ENCODE results near the gene CAB39. TPM values are rescaled to one million over a fixed set of nuclear protein-coding genes. Genes with fewer than 3 reads are reported as not detected.

Gene CAB39
- total RNA-seq, 1 experiment from 2014 or later: 40.4 TPM

DNA sequence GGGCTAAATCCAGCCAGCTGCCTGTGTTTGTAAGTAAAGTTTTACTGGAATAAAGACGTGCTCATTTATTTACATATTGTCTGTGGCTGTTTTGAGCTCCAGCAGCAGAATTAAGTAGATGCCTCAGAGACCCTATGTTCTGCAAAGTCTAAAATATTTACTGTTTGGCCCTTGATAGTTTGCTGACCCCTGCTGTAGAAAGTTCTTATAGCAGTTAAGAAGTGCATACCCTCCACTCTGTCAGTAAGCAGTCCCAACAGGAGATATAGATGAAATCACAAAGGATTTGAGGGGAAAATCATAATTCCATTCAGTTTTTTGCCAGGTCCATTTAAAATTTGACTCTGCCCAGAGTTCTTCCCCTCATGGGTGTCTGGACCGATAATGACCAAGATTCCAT lies 102.0 kb downstream of the CAB39 start:
- POLR2A ChIA-PET: no interaction called here
- Mint-ChIP-seq H3K4me1 (ENCODE audit: low read depth, unreplicated experiment) (no peaks in the 10 kb centered on the region), H3K27ac (ENCODE audit: unreplicated experiment) (no peak overlapping the region), H3K27me3 (ENCODE audit: insufficient read depth, unreplicated experiment) (no peaks in the 10 kb centered on the region), H3K36me3 (ENCODE audit: insufficient read depth, unreplicated experiment) (peaks cover 21% of the 10 kb centered on the region), H3K9me3 (ENCODE audit: unreplicated experiment) (no peaks in the 10 kb centered on the region), H3K4me3 (ENCODE audit: unreplicated experiment) (no peak overlapping the region)
- H3K4me3 ChIP-seq (ENCODE audit: low read depth, low read length): no peak overlapping the region
- H3K27me3 ChIP-seq (replicated peaks; ENCODE audit: control insufficient read depth, insufficient read depth, low read length): no peaks in the 10 kb centered on the region; the same call in 1 of the 2 replicates
- intact Hi-C loops (cut with micrococcal nuclease; ENCODE audit: unreplicated experiment): no loop called here
- H3K9me3 ChIP-seq: no peaks in the 10 kb centered on the region
- CTCF ChIA-PET: no interaction called here
- BruUV-seq (replicated peaks): no TSS peak
- no peak for DNase-seq
- no peaks in the 10 kb centered on the region for H3K4me1 ChIP-seq
- no peaks in the 10 kb centered on the region for H3K36me3 ChIP-seq (ENCODE audit: control insufficient read depth, insufficient read depth, low read length)
- TF ChIP-seq, protein P1, sequence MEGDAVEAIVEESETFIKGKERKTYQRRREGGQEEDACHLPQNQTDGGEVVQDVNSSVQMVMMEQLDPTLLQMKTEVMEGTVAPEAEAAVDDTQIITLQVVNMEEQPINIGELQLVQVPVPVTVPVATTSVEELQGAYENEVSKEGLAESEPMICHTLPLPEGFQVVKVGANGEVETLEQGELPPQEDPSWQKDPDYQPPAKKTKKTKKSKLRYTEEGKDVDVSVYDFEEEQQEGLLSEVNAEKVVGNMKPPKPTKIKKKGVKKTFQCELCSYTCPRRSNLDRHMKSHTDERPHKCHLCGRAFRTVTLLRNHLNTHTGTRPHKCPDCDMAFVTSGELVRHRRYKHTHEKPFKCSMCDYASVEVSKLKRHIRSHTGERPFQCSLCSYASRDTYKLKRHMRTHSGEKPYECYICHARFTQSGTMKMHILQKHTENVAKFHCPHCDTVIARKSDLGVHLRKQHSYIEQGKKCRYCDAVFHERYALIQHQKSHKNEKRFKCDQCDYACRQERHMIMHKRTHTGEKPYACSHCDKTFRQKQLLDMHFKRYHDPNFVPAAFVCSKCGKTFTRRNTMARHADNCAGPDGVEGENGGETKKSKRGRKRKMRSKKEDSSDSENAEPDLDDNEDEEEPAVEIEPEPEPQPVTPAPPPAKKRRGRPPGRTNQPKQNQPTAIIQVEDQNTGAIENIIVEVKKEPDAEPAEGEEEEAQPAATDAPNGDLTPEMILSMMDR (IDR thresholded peaks at IDR 0.05; ENCODE audit: insufficient read depth in 1 of 2, low read depth in 1 of 2, low read length in 1 of 2, severe bottlenecking in 1 of 2, unreplicated experiment in 1 of 2): peak in 1 of 2 experiments; percentile 20

DNA sequence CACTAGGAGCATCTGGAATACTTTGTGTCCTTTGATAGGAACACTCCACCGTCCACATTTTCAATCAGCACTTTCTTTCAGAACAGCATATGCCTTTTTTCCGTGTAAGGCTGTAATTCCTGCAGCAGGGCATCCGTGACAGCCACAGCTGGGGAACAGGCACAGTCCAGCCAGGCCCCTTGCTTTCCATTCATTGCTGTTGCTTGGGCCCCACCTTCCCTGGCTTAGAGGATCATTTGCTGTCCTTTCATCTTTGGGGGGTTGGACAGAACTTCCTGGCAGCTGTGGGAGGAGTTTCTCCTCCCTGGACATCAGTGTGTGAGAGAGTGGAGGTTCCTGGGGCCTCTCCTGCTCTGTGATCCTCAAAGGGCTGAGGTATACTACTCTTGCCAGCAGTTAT lies 102.4 kb downstream of the CAB39 start:
- Mint-ChIP-seq H3K9me3 (ENCODE audit: unreplicated experiment) (no peaks in the 10 kb centered on the region), H3K36me3 (ENCODE audit: insufficient read depth, unreplicated experiment) (peaks cover 21% of the 10 kb centered on the region), H3K27ac (ENCODE audit: unreplicated experiment) (no peak overlapping the region), H3K4me3 (ENCODE audit: unreplicated experiment) (no peak overlapping the region), H3K27me3 (ENCODE audit: insufficient read depth, unreplicated experiment) (no peaks in the 10 kb centered on the region), H3K4me1 (ENCODE audit: low read depth, unreplicated experiment) (no peaks in the 10 kb centered on the region)
- TF ChIP-seq, protein P1 (IDR thresholded peaks at IDR 0.05; ENCODE audit: insufficient read depth in 1 of 2, low read depth in 1 of 2, low read length in 1 of 2, severe bottlenecking in 1 of 2, unreplicated experiment in 1 of 2): no peak
- intact Hi-C loops (cut with micrococcal nuclease; ENCODE audit: unreplicated experiment): no loop called here
- BruUV-seq (replicated peaks): no TSS peak
- Histone ChIP-seq H3K4me1 (no peaks in the 10 kb centered on the region), H3K4me3 (ENCODE audit: low read depth, low read length) (no peak overlapping the region), H3K9me3 (no peaks in the 10 kb centered on the region), H3K36me3 (ENCODE audit: control insufficient read depth, insufficient read depth, low read length) (no peaks in the 10 kb centered on the region), H3K27me3 (replicated peaks; ENCODE audit: control insufficient read depth, insufficient read depth, low read length) (no peaks in the 10 kb centered on the region; the same call in 1 of the 2 replicates)
- CTCF ChIA-PET: no interaction called here
- no peak for DNase-seq
- POLR2A ChIA-PET: no interaction called here

DNA sequence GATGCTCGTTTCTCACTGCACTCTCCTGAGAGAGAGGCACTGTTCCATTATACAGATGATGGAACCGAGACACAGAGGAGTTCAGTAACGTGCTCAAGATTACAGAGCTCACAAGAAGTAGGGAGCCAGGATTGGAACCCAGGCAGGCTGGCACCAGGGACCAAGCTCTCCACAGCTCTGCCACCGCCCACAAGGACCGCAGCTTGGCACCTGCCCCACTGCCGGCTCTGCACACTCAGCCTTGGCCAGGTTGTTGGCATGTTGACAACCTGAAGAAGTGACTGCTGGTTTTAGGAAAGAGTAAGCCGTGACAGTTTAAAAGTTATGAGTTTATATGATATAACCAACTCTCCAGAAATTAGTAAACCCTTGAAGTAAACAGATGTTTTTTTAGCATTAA lies 104.1 kb downstream of the CAB39 start:
- no peaks in the 10 kb centered on the region for H3K36me3 ChIP-seq (ENCODE audit: control insufficient read depth, insufficient read depth, low read length)
- Mint-ChIP-seq H3K27ac (ENCODE audit: unreplicated experiment) (no peak overlapping the region), H3K4me1 (ENCODE audit: low read depth, unreplicated experiment) (no peaks in the 10 kb centered on the region), H3K36me3 (ENCODE audit: insufficient read depth, unreplicated experiment) (peaks cover 16% of the 10 kb centered on the region), H3K4me3 (ENCODE audit: unreplicated experiment) (no peak overlapping the region), H3K27me3 (ENCODE audit: insufficient read depth, unreplicated experiment) (no peaks in the 10 kb centered on the region), H3K9me3 (ENCODE audit: unreplicated experiment) (no peaks in the 10 kb centered on the region)
- no peak for DNase-seq
- H3K9me3 ChIP-seq: no peaks in the 10 kb centered on the region
- H3K4me3 ChIP-seq (ENCODE audit: low read depth, low read length): no peak overlapping the region
- H3K27me3 ChIP-seq (replicated peaks; ENCODE audit: control insufficient read depth, insufficient read depth, low read length): no peaks in the 10 kb centered on the region; the same call in 1 of the 2 replicates
- H3K4me1 ChIP-seq: no peaks in the 10 kb centered on the region
- intact Hi-C loops (cut with micrococcal nuclease; ENCODE audit: unreplicated experiment): no loop called here
- TF ChIP-seq, protein P1 (IDR thresholded peaks at IDR 0.05; ENCODE audit: insufficient read depth in 1 of 2, low read depth in 1 of 2, low read length in 1 of 2, severe bottlenecking in 1 of 2, unreplicated experiment in 1 of 2): no peak
- ChIA-PET CTCF (no interaction called here), POLR2A (no interaction called here)
- BruUV-seq (replicated peaks): no TSS peak

All from Caco-2 (cell line).